ENCODE measurements around the gene RCC2. TPM values are rescaled to one million over a fixed set of nuclear protein-coding genes. Genes with fewer than 3 reads are reported as not detected.
"Not testable (repeated sequence)": the region's sequence is repeated elsewhere in the genome, so short reads cannot be mapped to it uniquely, and the experiment has no call there.

The RCC2 gene
- 10 to 100 TPM; 90.6 to 91.0 TPM for total RNA-seq

DNA sequence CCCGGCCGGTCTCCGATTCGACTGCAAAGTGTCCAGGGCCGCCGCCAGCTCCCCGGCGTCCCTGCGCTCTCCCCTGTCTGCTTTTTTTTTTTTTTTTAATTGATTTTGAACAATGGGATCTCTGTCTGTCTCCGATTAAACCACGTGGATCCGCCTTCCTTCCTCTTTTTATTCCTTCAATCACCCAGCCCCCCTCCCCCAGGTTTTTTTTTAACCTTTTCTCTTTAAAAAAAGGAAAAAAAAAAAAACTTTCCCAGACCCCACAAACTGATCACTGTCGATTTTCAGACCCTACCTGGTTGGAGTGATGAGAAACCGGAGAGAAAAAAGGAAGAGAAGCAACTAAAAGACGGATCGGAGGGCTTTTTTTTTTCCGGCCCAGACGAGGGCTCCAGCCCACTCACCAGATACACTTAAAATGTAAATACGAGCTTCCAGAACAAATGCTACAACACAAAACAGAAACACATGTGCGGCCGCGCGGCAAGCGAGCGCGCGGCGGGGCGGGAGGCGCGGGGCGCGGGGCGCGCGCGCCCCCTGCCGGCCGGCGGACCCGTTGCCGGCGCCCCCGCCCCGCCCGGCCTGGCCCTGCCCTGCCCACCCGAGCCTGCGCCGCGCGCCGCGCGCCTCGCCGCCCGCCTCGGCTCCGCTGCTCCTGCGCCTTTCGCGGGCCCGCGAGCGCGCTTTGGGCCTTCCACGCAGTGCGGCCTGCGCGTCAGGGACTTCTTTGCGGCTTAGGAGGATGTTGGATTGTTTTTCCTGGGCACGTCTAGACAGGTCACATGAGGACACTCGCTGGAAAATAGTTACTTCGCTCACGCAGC, at the start of gene RCC2:
RCC2 (minus strand) TSS at position 428 of the 824 bp plus-strand sequence. CDS start 1,163 bp downstream, outside the sequence.
- ChIA-PET POLR2A (interaction anchor here (1.6 kb wide), 1 partner anchor 14 kb away, joined by 3 read pairs; no protein-coding TSS in a partner anchor), CTCF (interaction anchor here (0.5 to 2.2 kb wide), 3 partner anchors 13 to 18 kb away, joined by 3 to 10 read pairs (median 5); no protein-coding TSS in a partner anchor)
- Mint-ChIP-seq H3K36me3 (peaks cover 29% of the 10 kb centered on the region), H3K27ac (peak within 1 kb of the TSS; percentile 95), H3K27me3 (no peaks in the 10 kb centered on the region), H3K4me1 (ENCODE audit: low read depth) (peaks cover 43% of the 10 kb centered on the region), H3K4me3 (peak within 1 kb of the TSS; percentile 88), H3K9me3 (no peaks in the 10 kb centered on the region)
- DNase-seq = peak; percentile 79
- intact Hi-C loops (cut with micrococcal nuclease) = loop anchor here (2.0 kb wide), 2 partner anchors 19 to 535 kb away; no protein-coding TSS in a partner anchor

GRCh38 chr1:17486242-17486641, 46.8 kb upstream of the RCC2 start:
- intact Hi-C loops (cut with micrococcal nuclease) = no loop called here
- DNase-seq = no peak
- CTCF ChIA-PET = no interaction called here

GRCh38 chr1:17485281-17485680, 45.8 kb upstream of the RCC2 start:
- intact Hi-C loops (cut with micrococcal nuclease) = no loop called here
- ChIA-PET POLR2A (no interaction called here), CTCF (no interaction called here)
- peak; percentile 17 for DNase-seq
- H3K4me3 Mint-ChIP-seq = no peak overlapping the region
- H3K4me1 Mint-ChIP-seq (ENCODE audit: low read depth) = no peaks in the 10 kb centered on the region
- no peak overlapping the region for H3K27ac Mint-ChIP-seq
- no peaks in the 10 kb centered on the region for H3K9me3 Mint-ChIP-seq
- peaks cover 16% of the 10 kb centered on the region for H3K27me3 Mint-ChIP-seq
- H3K36me3 Mint-ChIP-seq = no peaks in the 10 kb centered on the region

More at GRCh38 chr1:17486242-17486641, 46.8 kb upstream of the RCC2 start:
- Mint-ChIP-seq H3K36me3 (no peaks in the 10 kb centered on the region), H3K27me3 (peaks cover 16% of the 10 kb centered on the region), H3K4me1 (ENCODE audit: low read depth) (no peaks in the 10 kb centered on the region), H3K4me3 (no peak overlapping the region), H3K27ac (no peak overlapping the region), H3K9me3 (no peaks in the 10 kb centered on the region)
- POLR2A ChIA-PET = no interaction called here

DNA sequence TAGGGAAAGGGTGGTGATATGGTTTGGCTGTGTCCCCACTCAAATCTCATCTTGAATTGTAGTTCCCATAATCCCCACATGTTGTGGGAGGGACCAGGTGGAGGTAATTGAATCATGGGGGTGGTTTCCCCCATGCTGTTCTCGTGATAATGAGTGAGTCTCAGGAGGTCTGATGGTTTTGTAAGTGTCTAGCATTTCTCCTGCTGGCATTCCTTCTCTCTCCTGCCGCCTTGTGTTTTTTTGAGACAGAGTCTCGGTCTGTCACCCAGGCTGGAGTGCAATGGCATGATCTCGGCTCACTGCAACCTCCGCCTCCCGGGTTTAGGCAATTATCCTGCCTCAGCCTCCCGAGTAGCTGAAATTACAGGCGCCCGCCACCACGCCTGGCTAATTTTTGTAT, 42.5 kb upstream of the RCC2 start:
- H3K4me3 Mint-ChIP-seq; H3K36me3 Mint-ChIP-seq; H3K4me1 Mint-ChIP-seq (ENCODE audit: low read depth); POLR2A ChIA-PET; CTCF ChIA-PET; DNase-seq; intact Hi-C loops (cut with micrococcal nuclease); H3K27ac Mint-ChIP-seq; H3K9me3 Mint-ChIP-seq: not testable (repeated sequence)
- peaks cover 16% of the 10 kb centered on the region for H3K27me3 Mint-ChIP-seq

- intact Hi-C loops (cut with micrococcal nuclease) = no loop called here
- no peak overlapping the region for H3K4me3 Mint-ChIP-seq
- H3K27ac Mint-ChIP-seq = no peak overlapping the region
- no peaks in the 10 kb centered on the region for H3K4me1 Mint-ChIP-seq (ENCODE audit: low read depth)
- DNase-seq = no peak
- H3K36me3 Mint-ChIP-seq = no peaks in the 10 kb centered on the region
- H3K27me3 Mint-ChIP-seq = peaks cover 10% of the 10 kb centered on the region
- H3K9me3 Mint-ChIP-seq = no peaks in the 10 kb centered on the region
- ChIA-PET CTCF (no interaction called here), POLR2A (no interaction called here)
Observed at GRCh38 chr1:17480846-17481245, 41.4 kb upstream of the RCC2 start.

DNA sequence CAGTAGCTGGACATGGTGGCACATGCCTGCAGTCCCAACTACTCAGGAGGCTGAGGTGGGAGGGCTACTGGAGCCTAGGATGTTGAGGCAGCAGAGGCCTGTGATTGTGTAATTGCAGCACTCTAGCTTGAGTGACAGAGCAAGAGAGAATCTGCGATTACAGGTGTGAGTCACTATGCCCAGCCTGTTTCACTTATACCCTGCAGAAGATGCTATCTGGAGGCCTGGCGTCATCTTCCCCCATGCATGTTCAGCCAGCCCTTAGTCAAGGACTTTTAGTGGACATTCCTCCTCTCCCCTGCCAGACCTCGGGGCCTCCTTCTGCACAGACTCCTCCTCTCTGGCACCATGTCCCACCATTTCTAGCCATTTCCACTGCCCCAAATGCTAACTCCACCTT, 36.3 kb upstream of the RCC2 start:
- CTCF ChIA-PET = no interaction called here
- DNase-seq = peak; percentile 10

DNA sequence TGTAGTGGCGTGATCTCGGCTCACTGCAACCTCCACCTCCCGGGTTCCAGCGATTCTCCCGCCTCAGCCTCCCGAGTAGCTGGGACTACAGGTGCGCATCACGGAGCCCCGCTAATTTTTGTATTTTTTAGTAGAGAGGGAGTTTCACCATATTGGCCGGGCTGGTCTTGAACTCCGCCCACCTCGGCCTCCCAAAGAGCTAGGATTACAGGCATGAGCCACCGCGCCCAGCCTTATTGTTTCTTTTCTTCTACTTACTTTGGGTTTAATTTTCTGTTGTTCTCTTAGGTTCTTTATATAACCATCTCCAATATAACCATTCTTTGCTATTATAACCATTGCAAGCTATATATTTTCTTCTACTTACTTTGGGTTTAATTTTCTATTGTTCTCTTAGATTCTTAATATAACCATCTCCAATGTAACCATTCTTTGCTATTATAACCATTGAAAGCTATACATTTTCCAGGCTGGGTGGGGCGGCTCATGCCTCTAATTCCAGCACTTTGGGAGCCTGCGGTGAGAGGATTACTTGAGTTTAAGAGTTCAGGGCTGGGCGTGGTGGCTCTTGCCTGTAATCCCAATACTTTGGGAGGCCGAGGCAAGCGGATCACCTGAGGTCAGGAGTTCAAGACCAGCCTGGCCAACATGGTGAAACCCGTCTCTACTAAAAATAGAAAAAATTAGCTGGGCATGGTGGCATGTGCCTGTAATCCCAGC, 35.5 kb upstream of the RCC2 start:
- H3K36me3 Mint-ChIP-seq; POLR2A ChIA-PET; H3K27me3 Mint-ChIP-seq; H3K9me3 Mint-ChIP-seq; H3K4me3 Mint-ChIP-seq; H3K4me1 Mint-ChIP-seq (ENCODE audit: low read depth); DNase-seq; H3K27ac Mint-ChIP-seq: not testable (repeated sequence)
- CTCF ChIA-PET = interaction anchor here (0.6 kb wide), 1 partner anchor 48 kb away, joined by 4 read pairs; no protein-coding TSS in a partner anchor
- intact Hi-C loops (cut with micrococcal nuclease) = loop anchor here (10.0 kb wide), 1 partner anchor 50 kb away; no protein-coding TSS in a partner anchor

More for the DNA sequence above, 36.3 kb upstream of the RCC2 start:
- POLR2A ChIA-PET = no interaction called here
- H3K27ac Mint-ChIP-seq = no peak overlapping the region
- no peaks in the 10 kb centered on the region for H3K27me3 Mint-ChIP-seq
- no peaks in the 10 kb centered on the region for H3K36me3 Mint-ChIP-seq
- no peaks in the 10 kb centered on the region for H3K9me3 Mint-ChIP-seq
- intact Hi-C loops (cut with micrococcal nuclease) = loop anchor here (10.0 kb wide), 1 partner anchor 51 kb away; no protein-coding TSS in a partner anchor
- no peak overlapping the region for H3K4me3 Mint-ChIP-seq
- no peaks in the 10 kb centered on the region for H3K4me1 Mint-ChIP-seq (ENCODE audit: low read depth)

- intact Hi-C loops (cut with micrococcal nuclease) = loop anchor here (10.0 kb wide), 1 partner anchor 48 kb away; no protein-coding TSS in a partner anchor
- no peak overlapping the region for H3K27ac Mint-ChIP-seq
- POLR2A ChIA-PET = no interaction called here
- CTCF ChIA-PET = no interaction called here
- H3K27me3 Mint-ChIP-seq = no peaks in the 10 kb centered on the region
- H3K4me1 Mint-ChIP-seq (ENCODE audit: low read depth) = no peaks in the 10 kb centered on the region
- DNase-seq = no peak
- H3K4me3 Mint-ChIP-seq = no peak overlapping the region
- H3K36me3 Mint-ChIP-seq = no peaks in the 10 kb centered on the region
- no peaks in the 10 kb centered on the region for H3K9me3 Mint-ChIP-seq
Observed at GRCh38 chr1:17472814-17473213, 33.3 kb upstream of the RCC2 start.

- CTCF ChIA-PET = no interaction called here
- no peak overlapping the region for H3K4me3 Mint-ChIP-seq
- POLR2A ChIA-PET = no interaction called here
- H3K9me3 Mint-ChIP-seq = no peaks in the 10 kb centered on the region
- DNase-seq = no peak
- H3K4me1 Mint-ChIP-seq (ENCODE audit: low read depth) = no peaks in the 10 kb centered on the region
- no peak overlapping the region for H3K27ac Mint-ChIP-seq
- intact Hi-C loops (cut with micrococcal nuclease) = loop anchor here (10.0 kb wide), 1 partner anchor 47 kb away; no protein-coding TSS in a partner anchor
- H3K36me3 Mint-ChIP-seq = no peaks in the 10 kb centered on the region
- no peaks in the 10 kb centered on the region for H3K27me3 Mint-ChIP-seq
Observed at GRCh38 chr1:17471393-17471792, 31.9 kb upstream of the RCC2 start.

- no peaks in the 10 kb centered on the region for H3K9me3 Mint-ChIP-seq
- H3K4me1 Mint-ChIP-seq (ENCODE audit: low read depth) = no peaks in the 10 kb centered on the region
- H3K27ac Mint-ChIP-seq = no peak overlapping the region
- no peaks in the 10 kb centered on the region for H3K36me3 Mint-ChIP-seq
- no peak overlapping the region for H3K4me3 Mint-ChIP-seq
- CTCF ChIA-PET = interaction anchor here (1.0 kb wide), 1 partner anchor 9 kb away, joined by 4 read pairs; no protein-coding TSS in a partner anchor
- no peaks in the 10 kb centered on the region for H3K27me3 Mint-ChIP-seq
- no peak for DNase-seq
- POLR2A ChIA-PET = no interaction called here
- intact Hi-C loops (cut with micrococcal nuclease) = loop anchor here (10.0 kb wide), 1 partner anchor 45 kb away; no protein-coding TSS in a partner anchor
Observed at GRCh38 chr1:17470021-17470799, 30.7 kb upstream of the RCC2 start.

DNA sequence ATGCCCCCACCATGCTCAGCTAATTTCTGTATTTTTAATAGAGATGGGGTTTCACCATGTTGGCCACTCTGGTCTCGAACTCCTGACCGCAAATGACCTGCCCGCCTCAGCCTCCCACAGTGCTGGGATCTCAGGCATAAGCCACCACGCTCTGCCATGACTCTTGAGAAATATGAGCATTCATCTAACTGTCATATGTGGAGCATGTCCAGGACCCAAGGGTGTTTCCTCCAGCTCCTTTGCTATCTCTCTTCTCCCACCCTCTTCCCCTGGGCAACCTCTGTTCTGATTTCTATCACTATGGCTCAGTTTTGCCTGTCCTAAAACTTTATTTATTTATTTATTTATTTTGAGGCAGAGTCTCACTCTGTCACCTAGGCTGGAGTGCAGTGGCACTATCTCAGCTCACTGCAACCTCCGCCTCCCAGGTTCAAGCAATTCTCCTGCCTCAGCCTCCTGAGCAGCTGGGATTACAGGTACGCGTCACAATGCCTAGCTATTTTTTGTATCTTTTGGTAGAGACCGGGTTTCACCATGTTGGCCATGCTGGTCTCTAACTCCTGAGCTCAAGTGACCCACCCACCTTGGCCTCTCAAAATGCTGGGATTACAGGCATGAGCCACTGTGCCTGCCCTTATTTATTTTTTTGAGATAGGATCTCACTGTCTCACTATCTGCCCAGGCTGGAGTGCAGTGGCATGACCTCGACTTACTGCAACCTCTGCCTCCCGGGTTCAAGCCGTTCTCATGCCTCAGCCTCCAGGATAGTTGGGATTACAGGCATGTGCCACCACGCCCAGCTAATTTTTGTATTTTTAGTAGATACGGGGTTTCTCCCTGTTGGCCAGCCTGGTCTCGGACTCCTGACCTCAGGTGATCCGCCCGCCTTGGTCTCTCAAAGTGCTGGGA, 29.1 kb upstream of the RCC2 start:
- H3K9me3 Mint-ChIP-seq; H3K27ac Mint-ChIP-seq; CTCF ChIA-PET; H3K27me3 Mint-ChIP-seq; H3K4me3 Mint-ChIP-seq; H3K4me1 Mint-ChIP-seq (ENCODE audit: low read depth); POLR2A ChIA-PET; intact Hi-C loops (cut with micrococcal nuclease); DNase-seq; H3K36me3 Mint-ChIP-seq: not testable (repeated sequence)

Measured in activated CD4-positive, alpha-beta memory T cell treated with anti-CD3 and anti-CD28 coated beads for 36 hours (primary cell).